ENCODE results near the gene RASSF5.

The RASSF5 gene

GRCh38 chr1:206514813-206515387 is 7.6 kb downstream of the RASSF5 start:
- DNase-seq, result peak; percentile 60 to 80 (median 72)

- peak in 3 of 4 experiments; percentile 40 to 46 (median 42) for DNase-seq
These were observed 9.3 kb downstream of the RASSF5 start for GRCh38 chr1:206516728-206516990.

DNA sequence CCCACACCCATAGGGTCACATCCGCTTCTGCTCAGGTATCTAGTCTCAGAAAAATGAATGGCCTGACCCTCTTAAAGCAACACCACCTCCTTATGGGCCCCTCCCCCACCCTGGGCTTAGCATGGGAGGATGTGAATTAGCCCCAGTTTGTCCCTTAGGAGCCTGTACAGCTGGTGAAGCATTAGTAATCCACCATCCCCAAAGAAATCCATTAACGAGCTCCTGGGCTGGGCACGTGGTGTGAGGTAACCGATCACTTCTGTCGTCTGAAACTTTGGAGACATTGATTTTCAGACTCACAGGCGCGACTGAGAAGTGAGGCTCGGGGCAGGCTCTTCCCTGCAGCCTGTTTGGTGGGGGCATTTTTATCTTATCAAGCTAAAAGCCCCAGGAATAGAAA is 10.5 kb downstream of the RASSF5 start:
- no peak for DNase-seq

GRCh38 chr1:206518206-206518605 is 10.9 kb downstream of the RASSF5 start:
- no peak for DNase-seq

GRCh38 chr1:206518743-206519142 is 11.4 kb downstream of the RASSF5 start:
- no peak for DNase-seq

- no peak for DNase-seq
These were observed 13.8 kb downstream of the RASSF5 start for GRCh38 chr1:206521127-206521526.

- DNase-seq, result no peak
These were observed 14.5 kb downstream of the RASSF5 start for GRCh38 chr1:206521694-206522402.

- peak in 2 of 4 experiments; percentile 25 to 32 for DNase-seq
These were observed 17.5 kb downstream of the RASSF5 start for GRCh38 chr1:206524739-206525364.

GRCh38 chr1:206526064-206526911 is 19.0 kb downstream of the RASSF5 start:
- peak in 3 of 4 experiments; percentile 22 to 26 (median 22) for DNase-seq

- DNase-seq, result no peak
These were observed 22.1 kb downstream of the RASSF5 start for GRCh38 chr1:206529425-206529824.

GRCh38 chr1:206532368-206532767 is 25.0 kb downstream of the RASSF5 start:
- no peak for DNase-seq

GRCh38 chr1:206534552-206534951 is 27.2 kb downstream of the RASSF5 start:
- DNase-seq, result no peak

DNA sequence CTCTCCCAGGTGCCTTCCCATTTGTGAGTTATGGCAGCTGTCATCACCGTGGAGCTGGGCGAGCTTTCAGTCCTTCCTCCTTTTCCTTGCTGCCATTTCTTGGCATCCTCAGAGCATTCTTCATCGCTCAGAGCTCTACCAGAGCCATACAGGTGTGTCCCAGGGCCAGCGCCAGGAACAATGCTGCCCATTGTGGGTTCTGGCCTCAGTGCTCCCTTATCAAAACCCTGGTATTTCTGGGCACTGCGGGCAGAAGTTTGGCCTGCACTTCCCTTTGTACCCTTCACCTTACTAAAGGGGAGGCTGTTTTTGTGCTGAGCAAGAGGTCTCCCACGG is 28.5 kb downstream of the RASSF5 start:
- DNase-seq, result no peak

- no peak for DNase-seq
These were observed 29.8 kb downstream of the RASSF5 start for GRCh38 chr1:206537141-206537540.

GRCh38 chr1:206538086-206538770 is 30.9 kb downstream of the RASSF5 start:
- no peak for DNase-seq

DNA sequence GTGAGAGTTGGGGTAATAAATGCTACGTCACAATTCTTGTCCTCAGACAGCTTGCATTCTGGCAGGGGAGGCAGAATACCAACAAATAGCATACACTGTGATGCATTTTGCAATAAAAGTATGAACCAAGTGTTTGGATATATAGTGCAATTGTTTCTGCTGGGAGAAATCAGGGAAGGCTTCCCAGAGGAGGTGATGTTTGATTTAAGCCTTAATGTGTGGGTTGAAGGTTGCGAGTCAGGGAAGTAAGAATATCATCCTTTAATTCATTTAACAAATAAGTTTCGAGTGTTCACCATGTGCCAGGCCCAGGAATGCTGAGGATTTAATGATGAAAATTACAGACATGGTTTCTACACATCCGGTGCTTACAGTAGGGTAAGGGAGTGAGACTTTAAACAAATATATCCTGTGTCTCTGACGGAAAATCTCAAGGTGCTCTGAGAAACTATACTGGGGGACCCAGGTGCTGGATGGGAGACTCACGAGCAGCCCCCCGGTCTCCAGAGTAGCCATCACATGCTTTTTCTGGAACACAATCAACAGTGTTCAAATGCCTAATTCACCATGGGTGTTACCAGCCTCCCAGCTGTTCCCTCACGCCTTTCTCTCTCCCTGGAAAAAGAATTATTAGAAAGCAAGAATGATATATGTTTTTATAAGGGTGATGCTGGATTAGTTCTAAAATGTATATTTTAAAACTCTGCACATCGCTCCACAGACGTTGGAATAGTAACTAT is 31.7 kb downstream of the RASSF5 start:
- DNase-seq, result no peak

- peak in 3 of 4 experiments; percentile 13 to 49 (median 33) for DNase-seq
These were observed 32.9 kb downstream of the RASSF5 start for GRCh38 chr1:206540044-206540780.

GRCh38 chr1:206541236-206541833 is 34.0 kb downstream of the RASSF5 start:
- DNase-seq, result no peak

- peak; percentile 64 to 82 (median 78) for DNase-seq
These were observed 37.4 kb downstream of the RASSF5 start for GRCh38 chr1:206544562-206545257.

DNA sequence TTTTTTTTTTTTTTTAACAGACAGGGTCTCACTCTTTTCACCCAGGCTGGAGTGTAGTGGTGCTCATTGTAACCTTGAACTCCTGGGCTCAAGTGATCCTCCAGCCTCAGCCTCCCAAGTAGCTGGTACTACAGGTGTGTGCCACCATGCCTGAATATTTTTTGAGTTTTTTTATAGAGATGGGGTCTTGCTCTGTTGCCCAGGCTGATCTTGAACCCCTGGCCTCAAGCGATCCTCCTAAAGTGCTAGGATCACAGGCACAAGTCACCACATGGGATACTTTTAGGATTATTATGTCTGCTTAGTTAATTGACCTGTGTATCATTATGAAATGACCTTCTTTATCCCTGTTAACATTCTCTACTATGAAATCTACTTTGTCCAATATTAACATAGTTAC is 38.0 kb downstream of the RASSF5 start:
- no peak for DNase-seq

Measured in suppressor macrophage (primary cell).